ENCODE data around the gene LMBR1.

GRCh38 chr7:156776527-156776926 lies 116.5 kb downstream of the LMBR1 start:
- TF ChIP-seq CTCF (IDR thresholded peaks at IDR 0.05) (no peak), POLR2A (IDR thresholded peaks at IDR 0.05; ENCODE audit: low read depth) (no peak), POLR2AphosphoS5 (IDR thresholded peaks at IDR 0.05) (no peak), EP300 (IDR thresholded peaks at IDR 0.05) (no peak)
